CD4-positive, alpha-beta T cell treated with Interleukin-4 for 4 hours (primary cell): ENCODE data around the gene CFAP92.
"Not testable (repeated sequence)": the region's sequence is repeated elsewhere in the genome, so short reads cannot be mapped to it uniquely, and the experiment has no call there.

Experiments used
- DNase-seq: peaks from one replicate; pipeline ENCODE4 v3.0.0-alpha.2; 2020

CFAP92 gene

DNA sequence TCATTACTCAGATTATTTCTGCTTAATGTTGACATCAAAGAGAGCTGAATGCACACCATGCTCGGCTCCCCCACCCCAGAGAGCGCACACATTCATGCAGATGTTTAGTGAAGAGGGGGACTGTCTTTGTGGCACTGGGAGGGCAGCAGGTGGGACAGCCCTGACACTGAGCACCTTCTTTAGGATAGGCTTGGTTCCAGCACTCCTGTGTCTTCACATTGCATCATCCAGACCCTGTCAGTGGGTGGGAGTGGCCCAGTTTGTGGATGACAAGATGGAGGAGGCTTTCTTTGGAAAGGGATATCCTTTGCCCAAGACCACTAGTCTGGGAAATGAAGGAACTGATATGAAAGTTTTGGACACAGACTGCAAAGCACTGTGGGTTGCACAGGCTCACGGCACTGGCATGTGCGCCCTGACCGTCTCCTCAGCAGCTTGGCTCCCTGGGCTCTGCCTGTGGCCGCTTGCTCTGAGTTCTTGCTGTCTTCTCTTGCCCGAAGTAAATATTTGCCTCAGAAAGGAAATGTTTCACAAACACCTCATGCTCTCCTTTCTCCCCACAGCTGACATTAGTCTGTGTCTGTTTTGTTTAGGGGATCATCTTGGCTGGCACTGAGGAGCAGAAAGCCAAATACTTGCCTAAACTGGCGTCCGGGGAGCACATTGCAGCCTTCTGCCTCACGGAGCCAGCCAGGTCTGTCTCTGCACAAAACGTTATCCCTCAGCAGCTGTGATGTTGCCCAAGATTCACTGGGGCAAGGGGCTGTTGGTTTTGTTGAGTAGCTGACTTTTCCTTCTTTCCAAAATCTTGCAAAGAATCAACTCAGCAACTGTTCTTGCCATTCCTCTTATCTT, 97.8 kb downstream of the CFAP92 start:
- no peak for DNase-seq

DNA sequence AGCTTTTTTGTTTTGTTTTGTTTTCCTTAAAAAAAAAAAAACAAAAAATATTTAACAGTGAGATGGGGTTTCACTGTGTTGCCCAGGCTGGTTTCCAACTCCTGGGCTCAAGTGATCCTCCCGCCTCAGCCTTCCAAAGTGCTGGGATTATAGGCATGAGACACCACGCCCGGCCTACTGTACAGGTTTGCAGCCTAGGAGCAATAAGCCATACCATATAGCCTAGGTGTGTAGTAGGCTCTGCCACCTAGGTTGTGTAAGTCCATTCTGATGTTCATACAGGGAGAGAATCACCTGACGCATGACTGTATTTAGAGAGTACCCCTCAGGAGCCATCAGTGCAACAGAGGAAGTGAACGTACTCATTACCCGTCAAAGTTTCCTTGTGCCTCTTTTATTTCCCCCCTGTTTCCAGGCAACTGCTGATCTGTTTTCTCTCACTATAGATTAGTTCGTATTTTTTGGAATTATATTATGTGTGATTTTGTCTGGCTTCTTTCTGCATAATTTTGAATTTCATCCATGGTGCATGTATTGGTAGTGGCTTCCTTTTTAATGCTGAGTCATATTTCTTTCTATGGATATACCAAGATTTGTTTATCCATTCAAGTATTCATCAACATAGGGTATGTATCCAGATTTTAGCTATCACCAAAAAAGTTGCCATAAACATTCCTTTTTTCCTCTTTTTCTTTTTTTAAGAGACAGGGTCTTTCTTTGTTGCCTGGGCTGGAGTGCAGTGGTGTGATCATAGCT, 104.6 kb downstream of the CFAP92 start:
- DNase-seq = no peak

DNA sequence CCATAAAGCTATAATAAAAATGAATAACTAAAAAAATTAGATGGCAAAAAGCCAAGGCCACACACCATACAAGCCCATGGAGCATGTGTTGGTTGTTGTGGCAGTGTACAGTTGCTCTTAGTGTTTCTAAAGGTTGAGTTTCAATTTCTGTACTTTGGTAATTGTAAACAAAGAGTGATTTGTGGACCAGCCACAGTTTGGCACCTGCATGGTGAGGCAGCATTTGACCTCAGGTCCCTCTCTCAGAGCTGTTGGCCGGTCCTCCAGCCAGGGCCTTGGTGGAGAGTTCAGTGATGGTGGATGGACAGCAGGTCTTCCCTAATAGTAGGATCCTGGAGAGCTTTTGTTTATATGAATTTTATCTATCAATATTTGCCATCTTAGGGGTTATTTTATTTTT, 108.9 kb downstream of the CFAP92 start:
- DNase-seq = no peak

DNA sequence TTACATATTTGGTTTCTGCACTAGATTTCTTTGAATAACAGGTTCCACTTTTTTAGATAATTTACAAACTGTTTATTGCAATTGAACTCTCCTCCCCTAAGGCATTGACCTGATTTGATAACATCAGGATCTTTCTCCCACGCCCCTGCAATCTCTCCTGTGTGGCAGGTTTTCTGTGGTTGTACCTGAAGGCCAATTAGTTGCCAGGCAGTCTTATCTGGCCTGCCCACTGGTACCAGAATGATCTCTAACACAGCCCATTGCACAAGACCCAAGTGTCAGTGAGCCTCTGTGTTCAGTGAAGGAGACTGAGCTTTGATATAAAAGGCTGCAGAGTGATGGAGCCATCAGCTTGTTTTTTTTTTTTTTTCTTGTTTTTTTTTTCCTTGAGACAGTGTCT, 111.2 kb downstream of the CFAP92 start:
- DNase-seq = no peak

DNA sequence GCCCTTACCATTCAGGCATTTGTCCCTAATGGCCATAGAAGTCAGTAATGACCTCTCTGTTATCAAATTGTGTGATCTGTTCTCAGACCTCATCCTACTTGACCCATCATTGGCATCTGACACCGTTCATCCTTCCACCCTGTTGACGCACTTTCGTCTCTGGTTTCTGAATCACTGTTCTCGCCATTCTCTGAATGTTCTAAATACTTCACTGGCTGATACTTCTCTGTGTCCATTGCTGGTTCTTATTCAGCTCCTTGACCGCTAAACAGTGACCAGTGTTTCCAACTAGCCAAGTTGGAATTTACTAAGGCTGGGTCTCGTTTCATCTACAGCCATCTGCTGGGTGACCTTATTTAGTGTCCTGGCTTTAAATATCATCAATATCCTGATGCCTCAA, 112.3 kb downstream of the CFAP92 start:
- DNase-seq = no peak

DNA sequence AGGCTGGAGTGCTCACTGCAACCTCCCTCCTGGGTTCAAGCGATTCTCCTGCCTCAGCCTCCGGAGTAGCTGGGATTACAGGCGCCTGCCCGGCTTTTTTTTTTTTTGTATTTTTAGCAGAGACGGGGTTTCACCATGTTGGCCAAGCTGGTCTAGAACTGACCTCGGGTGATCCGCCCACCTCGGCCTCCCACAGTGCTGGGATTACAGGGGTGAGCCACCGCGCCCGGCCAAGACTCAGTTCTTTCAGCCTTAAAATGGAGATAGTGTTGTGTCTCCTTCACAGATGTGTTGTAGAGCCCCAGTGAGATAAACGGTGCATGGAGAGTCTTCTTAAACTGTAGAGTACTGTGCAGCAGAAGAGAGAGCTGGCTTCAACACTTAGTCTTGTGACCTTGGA, 113.4 kb downstream of the CFAP92 start:
- not testable (repeated sequence) for DNase-seq

DNA sequence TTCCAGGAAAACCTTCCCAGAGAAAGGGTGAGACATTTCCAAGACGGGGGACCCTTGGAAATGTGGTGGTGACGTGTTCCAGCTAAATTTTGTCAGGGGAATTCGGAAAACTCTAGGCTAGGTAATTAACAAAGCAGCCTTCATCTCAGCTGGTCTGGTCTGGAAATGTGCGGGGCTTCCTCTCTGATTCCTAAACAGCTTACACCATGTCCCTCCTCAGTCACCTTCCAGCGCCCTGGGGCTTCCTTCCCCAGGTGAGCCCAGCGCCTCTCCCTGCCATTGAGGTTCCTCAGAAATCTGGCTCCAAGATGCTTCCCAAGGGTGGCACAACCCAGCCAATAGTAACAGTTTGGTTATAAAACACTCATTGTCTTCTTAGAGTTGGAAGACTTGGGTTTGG, 113.9 kb downstream of the CFAP92 start:
- DNase-seq = no peak

DNA sequence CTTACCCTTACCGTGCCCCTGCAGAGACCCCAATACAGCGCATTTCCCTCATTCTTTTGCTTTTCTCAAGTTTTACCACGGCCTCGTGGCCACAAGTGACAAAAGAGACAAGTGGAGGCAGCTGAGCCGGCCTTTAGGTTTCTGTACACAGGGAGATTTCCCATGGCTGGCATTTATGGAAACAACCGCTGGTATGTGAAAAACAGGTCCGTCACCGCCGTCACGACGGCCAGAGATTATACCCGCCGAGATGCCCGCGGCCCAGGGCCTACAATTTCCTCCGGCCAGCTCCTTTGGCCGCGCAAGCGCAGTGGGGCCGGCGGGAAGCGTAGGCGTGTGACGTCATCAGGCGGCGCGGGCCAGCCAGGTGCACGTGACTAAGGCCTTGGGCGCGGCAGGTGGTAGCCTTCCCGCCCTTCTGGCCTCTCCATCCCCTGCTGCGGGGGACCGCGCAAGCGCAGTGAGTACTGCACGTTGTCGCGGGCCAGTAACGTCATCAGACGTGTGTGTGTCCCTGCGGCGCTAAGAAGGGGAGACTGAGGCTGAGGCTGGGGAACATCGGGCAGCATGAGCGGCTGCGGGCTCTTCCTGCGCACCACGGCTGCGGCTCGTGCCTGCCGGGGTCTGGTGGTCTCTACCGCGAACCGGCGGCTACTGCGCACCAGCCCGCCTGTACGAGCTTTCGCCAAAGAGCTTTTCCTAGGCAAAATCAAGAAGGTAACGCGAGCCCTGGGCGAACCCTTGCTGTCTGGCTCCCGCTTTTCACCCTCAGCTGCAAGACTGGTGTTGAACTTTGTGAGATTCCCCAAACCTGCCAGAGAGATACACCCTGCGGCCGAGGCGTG, 114.5 kb downstream of the CFAP92 start, which contains the start of gene ACAD9:
ACAD9 (plus strand) TSS at position 496 of the 845 bp plus-strand sequence; CDS start at position 568, 72 bp downstream.
- DNase-seq = peak; percentile 98

DNA sequence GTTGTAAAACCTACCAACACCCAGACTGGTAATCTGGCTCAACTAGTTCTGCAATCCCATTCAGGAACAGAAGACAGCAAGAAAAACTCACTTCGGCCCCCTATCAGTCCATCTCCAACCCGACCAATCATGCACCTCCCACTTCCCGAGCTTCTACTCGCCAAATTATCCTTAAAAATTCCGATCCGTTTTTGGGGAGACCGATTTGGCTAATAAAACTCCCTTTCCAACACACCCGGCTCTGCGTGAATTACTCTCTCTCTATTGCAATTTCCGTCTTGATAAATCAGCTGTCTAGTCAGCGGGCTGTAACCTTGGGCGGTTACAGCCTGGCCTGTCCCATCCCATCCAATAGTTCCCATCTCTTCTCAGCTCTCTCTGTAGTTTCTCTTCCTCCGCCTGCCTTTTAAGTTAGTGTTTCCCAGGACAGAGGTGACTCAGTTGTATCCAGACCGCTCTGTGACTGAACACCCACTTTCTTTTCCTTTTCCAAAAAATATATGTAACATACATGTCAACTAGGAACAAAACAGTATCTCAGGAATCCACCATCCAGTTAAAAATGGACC, 115.2 kb downstream of the CFAP92 start:
- DNase-seq = peak; percentile 29

DNA sequence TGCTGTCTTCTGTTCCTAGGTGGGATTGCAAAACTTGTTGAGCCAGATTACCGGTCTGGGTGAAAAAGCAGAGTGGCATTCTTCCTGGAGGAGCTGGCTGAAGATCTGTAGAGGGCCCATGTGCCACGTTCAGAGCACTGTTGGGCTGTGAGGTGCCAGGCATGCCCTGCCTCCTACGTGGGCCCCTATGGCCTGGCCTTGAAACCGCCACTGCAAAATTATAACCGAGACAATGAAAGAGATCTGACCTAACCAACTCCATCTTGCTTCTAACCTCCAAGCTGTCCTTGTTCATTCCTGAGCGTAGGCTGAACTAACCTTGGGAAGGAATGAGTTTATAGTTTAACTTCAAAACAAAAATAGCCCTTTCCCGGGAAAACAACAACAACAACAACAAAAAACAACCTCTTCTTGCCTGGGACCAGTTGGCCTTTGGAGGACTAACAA, 115.8 kb downstream of the CFAP92 start:
- DNase-seq = no peak

DNA sequence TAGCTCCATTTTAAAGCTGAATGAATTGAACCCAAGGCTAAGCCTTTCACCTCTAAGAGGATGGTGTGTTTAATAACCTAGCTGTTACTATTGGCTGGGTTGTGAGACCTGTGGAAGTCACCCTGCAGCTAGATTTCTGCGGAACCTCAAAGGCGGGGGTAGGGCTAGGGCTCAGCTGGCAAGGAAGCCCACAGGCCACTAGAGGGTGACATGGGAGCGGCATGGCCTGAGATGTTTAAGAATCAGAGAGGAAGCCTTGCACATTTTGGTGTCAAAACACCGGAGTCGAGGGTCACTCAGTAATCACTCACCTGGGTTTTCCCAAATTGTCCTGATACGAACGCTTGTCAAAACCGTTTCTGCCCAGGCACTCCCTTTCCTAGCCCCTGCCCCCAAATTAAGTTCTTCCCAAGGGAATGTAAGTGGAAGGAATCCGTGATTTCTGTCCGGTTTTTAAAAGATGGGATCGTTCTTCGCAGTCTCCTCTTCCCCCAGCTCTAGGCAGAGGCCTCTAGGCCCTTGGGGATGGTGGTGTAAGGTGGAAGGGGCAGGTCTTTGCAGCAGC, 118.2 kb downstream of the CFAP92 start:
- DNase-seq = peak; percentile 70

DNA sequence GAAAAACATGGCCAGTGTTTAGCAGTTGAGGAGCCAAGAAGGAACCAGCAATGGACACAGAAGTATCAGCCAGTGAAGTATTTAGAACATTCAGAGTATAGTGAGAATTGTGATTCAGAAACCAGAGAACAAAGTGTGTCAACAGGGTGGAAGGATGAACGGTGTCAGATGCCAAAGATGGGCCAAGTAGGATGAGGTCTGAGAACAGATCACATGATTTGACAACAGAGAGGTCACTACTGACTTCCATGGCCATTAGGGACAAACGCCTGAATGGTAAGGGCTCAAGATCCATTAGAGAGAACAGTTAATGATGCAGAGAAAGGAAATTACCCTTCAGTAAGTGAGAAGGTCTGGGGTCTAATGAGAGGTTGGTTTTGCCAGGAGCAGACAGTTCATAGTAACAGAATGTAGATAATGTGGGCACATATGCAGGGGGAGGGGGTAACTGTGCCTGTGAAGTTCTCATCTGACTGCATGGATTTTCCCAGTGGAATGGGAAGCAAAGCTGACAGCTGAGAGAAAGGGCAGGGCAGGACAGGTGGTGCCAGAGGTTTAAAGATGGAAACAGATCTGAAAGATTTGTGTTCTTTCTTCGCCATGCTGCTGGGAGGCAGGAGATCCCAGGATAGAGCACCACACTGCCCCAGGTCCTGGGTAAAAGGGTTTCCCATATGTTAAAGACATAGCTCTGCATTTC, 119.2 kb downstream of the CFAP92 start:
- DNase-seq = no peak

DNA sequence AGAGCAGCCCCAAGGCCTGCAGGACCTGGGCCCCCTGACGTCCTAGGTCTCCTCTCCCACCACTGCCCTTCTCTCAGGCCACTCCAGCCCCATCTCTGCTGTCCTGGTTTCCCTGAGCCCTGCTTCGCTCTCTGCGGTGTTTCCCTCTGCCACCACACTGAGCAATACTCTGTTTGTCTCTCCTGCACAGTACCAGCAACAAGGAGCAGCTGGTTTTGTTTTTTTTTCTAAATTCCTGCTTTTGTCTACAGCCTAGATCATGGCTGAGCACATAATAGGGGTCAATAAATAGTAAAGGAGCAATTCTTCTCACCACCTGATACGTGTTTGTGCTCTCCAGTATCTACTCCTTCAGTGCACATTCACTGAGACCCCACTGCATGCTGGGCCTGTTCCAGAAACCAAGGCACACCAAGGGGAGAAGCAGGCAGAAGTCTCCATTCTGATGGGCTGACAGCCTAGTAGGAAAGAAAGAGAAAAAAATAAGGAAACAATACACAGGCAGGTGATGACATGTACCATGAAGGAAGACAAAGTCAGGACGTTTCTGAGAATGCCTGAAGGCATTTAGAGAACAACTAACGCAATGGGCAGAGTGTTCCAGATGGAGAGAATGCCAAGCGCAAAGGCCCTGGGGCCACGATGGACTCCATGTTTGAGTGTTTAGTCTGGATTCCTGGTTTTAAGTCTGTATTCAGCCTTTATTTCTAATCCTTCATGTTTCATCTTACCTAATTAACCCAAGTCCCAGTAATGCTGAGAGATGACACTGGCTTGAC, 120.4 kb downstream of the CFAP92 start:
- no peak for DNase-seq

DNA sequence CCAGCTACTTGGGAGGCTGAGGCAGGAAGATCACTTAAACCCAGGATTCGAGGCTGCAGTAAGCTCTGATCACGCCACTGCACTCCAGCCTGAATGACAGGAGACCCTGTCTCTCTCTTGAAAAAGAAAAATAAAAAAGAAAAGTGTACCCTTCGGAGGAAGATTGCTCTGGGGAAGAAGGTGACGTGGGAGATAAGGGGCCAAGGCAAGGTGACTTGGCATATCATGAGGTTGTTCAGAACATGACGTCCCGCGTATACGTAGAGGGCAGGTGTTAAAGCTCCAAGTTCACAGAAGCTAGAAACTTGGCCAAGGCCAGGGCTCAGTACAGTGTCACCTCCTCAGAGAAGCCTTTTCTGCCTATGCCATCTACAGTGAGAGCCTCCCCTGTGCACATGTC, 121.1 kb downstream of the CFAP92 start:
- DNase-seq = no peak

DNA sequence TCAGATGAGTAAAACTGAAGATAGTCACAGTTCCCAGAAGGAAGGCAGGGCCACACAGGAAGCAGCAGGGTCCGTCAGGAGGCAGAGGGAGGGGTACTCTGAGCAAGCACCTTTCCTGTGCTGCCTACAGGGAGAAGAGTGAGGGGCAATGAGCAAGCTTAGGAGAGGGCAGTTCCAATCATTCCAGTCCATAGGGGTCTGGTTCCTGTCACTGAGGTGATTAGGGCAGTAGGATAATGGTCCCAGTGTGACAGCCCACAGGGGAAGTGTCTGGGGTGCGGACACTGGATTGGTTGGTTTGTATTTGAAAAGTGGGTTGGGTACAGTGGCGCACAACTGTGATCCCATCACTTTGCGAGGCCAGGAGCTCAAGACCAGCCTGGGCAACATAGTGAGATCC, 121.6 kb downstream of the CFAP92 start:
- no peak for DNase-seq

DNA sequence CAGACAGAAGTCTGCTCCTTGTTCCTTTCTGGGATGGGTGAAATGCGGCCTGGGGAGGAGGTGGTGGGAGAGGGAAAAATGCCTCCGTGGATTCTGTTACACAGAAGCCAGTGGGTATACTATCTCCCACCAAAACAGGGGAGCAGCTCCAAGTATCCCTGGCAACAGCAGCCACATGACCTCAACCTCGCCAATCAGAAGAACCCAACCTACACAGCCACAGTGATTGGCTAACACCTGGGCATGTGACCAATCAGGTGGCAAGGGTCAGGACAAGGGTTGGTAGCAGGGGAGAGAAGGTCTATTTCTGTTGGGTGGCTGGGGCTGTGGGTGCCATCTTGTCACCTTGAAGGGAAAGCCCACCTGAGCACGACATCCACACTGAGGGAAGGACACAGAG, 123.5 kb downstream of the CFAP92 start:
- no peak for DNase-seq

DNA sequence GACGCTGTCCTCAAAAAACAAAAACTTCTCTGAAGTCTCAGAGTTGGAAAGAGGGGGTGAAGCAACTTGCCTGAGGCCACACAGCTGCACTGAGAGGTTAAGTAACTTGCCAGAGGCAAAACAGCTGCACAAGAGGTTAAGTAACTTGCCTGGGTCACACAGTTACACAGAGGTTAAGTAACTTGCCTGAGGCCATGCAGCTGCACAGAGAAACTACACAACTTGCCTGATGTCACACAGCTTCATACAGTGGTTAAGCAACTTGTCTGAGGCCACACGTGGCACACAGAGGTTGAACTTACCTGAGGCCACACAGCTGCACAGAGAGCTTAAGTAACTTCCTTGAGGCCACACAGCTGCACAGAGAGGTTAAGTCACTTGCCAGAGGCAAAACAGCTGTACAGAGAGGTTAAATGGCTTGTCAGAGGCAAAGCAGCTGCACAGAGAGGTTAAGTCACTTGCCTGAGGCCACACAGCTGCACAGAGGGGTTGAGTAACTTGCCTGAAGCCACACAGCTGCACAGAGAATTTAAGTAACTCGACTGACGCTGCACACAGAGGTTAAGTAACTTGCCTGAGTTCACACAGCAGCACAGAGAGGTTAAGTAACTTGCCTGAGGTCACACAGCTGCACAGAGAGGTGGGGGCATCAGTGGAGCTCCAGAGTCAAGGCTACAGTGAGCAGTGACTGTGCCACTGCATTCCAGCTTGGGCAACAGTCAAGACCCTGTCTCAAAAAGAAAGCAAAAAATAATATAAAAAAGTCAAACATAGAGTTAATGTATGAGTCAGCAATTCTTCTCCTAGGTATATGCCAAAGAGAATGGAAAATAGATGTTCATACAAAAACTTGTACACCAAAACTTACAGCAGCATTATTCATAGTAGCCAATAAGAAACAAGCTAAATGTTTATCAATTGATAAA, 126.4 kb downstream of the CFAP92 start:
- no peak for DNase-seq

DNA sequence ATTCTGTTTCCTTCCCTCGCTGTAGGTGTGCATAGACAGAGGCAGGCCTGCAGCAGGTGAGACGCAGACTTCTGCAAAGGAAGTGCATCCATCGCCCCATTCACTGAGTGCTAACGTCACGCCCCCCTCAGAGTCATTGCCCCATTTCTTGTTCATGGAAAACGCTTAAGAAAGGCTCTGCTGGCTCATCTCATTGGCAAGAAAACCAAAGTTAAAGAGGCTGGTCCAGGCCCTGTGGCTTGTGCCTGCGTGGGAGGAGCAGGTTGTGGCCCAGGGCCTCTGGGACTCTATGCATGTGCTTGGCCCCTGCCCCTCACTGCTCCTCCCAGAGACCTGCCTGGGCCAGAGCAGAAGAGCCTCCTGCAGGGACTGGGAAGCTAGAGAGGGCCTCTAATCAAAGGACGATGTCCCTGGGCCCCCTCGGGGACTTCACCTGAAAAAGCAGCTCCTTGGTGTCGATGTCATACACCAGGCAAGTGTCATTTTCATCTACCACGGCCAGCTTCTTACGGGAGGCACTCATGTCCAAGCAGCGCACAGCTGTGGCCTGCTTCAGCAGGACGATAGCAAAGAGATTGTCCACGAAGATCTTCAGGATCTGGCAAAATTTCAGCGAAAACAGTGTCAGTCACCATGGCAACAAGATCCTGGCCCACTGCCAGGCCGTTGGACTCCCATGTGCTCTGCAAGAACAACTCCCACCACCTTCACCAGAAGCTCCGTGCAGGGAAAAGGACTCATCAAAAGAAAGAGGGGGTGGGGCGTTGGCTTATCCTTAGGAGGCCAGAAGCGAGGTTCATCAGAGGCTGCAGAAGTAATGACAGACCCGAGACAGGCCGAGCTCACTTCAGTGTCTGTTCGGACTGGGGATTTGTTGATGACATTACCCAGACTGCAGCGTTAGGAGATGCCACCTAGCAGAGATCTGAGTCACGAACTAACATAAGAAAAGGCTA, 128.7 kb downstream of the CFAP92 start:
- DNase-seq = not testable (repeated sequence)
